GM15510 (cell line): ENCODE measurements around the gene RFC3.

Source experiments
- POLR2A ChIP-seq: IDR thresholded peaks from 3 replicates; pipeline ENCODE4 v1.6.1; 2011; ENCODE audit warnings: borderline replicate concordance; ENCODE audit not compliant: insufficient read length; ENCODE audit errors: extremely low read depth

The RFC3 gene

DNA sequence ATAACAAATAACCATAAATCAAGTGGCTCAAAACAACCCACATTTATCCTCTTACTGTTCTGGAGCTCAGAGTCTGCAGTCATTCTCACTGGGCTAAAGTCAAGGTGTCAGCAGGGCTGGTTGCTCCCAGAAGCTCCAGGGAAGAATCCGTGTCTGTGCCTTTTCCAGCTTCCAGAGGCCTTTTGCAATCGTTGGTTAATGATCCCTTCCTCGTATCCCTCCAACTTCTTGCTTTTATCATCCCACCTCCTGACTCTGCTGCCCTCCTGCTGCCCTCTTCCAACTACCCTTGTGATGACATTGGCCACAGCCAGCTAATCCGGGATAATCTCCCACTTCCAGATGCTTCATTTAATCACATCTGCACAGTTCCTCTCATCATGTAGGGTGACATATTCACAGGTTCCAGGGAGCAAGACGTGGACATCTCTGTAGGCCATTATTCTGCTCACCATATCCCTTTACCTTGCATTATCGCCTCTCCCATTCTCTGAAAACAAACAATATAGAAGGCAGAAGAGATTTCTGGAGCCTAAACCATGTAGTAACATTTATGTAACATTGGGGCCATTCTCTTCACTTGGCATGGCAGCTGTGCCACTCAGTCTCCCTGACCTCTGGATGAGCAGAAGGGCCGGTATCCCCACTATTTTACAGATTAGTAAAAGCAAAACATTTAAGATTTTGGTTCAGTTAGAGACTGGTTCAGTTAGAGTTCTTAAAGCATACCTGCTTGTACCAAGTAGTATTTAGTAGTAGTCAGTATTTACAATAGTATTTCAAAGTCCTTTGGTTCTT, 53.5 kb downstream of the RFC3 start:
- no peak for TF ChIP-seq POLR2A

DNA sequence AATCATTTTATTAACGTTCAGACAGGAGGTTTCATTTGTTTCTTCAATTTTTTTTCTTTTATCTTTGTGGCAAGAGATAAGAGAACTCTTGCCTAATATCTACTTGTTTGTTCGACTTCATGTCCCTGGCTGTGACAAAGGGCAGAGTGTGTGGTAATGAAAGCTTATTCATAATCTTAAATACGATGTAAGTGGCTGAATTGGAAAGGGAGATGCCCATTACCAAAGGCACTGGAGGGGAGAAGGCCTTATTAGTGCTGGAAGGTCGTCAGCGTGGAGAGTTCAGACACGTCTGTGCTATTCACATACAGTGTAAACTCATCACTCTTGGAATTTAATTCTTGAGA, 54.0 kb downstream of the RFC3 start:
- TF ChIP-seq POLR2A = no peak

DNA sequence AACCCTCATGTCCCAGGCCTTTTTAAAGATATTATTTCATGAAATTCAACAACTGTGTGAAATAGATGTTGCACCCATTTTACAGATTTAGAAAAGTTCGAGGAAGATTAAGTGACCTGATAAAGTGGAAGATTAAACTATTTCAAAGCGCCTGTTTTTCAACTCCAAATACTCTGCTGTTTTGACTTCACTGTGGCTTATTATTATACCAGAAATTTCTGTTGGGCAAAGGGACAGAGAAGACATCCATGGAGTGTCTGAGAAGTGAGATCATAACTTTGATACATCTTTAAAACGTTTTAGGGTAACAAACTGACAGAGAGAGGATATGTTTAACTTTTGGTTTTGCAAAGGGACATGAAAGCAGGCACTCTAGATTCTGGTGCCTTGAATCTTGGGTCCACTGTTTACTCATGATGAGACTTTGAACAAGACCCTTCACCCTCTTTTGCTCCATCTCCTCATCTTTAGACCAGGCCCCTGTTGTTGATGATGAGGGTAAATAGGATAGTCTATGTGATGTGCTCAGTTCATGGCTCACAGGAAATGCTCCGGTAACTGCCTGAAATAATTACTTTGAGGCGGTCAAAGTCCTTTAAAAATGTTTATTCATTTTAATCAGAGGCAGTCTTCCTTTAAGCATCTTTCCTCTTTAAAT, 55.4 kb downstream of the RFC3 start:
- TF ChIP-seq POLR2A = no peak

DNA sequence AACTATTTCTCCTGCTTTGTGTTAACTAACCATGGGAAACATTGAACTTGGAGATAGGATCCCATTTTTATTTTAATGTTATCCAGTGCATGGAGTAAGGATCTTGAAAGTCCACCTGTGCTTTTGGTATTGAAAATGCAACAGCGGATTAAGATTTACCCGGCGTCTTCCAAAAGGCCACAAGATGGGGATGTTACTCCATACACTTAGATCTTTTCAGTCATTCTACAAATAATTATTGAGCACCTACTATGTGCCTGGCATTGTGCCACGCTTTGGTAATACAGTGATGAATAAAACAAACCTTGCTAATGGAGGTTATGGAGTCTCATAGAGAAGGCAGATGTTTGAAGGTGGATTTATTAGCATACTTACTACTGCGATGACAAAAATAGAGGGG, 56.9 kb downstream of the RFC3 start:
- no peak for TF ChIP-seq POLR2A

DNA sequence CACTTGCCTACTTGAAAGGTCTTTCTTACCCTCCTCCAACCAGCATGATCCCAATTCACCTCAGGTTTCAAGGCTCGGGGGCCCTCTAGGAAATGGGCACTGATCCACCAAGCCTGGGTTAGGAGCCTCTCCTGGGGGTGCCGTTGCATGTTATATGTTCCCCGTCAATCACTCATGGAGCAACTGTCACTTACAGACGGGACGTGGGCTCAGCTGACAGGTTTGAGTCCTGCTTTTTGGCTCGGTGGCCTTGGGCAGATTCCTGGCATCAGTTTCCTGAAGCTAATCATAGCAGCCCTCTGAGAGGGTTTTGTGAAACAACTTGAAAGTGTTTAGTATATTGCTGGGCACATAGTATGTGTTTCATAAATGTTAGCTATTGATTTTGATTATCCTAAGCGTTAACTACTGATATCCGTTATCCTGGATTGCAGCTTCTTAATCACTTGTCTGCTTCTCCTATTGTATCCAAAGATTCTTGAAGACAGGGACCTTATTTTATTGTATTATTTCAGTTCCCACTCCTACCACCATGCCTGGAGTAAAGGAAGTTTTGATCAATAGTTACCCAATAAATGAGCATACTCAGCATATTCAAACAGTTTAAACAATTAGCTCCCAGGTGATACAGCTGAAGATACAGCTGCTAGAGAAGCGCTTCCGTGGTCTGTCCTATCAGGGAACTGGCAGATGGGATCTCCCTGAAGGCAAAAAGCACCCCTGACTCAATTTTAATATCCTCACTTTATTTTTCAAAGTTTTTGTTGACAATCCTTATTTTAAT, 57.9 kb downstream of the RFC3 start:
- TF ChIP-seq POLR2A = no peak

DNA sequence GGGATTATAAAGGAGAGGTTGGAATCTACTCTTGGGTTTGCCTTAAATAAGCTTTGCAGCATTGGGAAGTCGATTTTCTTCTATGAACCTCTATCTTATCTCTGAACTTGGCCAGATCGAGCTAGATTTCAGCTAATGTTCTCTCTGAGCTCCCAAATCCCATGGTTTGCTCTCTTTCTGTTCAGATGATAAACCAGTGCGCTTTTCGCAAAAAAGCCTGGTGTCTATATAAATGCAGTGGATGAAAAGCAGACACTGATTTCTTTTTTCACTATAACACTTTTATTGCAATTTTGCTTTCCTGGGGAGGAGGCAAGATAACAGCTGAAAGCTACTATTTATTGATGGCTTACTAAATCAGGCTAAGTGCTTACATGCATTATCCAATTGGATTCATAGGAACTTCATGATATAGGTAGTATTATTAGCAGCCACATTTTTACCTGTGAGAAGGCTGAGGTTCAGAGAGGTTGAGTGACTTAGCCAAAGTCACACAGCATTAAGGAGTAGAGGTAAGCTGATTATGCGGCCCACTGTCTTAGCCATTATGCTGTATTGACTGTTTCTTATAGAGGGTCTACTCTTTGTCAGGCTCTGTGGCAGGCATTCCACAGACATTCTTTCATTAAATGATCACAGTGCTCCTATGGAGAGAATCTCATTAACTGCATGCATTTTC, 58.9 kb downstream of the RFC3 start:
- TF ChIP-seq POLR2A = no peak

DNA sequence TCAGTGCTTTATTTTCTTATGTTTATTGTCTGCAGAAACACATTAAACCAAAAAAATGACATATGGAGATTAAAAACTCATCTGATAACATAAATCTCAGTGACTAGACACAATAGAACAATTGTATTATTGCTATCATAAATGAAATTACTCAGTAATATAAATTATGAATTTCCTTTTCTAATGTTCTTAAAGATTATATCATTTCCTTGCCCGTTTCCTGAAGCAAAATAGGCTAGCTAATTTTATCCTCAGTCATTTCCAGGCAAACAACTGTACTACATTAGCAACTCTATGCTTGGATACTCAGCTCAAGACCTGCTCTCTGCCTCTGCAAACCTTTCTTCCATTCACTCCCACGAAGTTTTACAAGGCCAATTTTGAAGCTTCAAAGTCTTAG, 61.2 kb downstream of the RFC3 start:
- no peak for TF ChIP-seq POLR2A

DNA sequence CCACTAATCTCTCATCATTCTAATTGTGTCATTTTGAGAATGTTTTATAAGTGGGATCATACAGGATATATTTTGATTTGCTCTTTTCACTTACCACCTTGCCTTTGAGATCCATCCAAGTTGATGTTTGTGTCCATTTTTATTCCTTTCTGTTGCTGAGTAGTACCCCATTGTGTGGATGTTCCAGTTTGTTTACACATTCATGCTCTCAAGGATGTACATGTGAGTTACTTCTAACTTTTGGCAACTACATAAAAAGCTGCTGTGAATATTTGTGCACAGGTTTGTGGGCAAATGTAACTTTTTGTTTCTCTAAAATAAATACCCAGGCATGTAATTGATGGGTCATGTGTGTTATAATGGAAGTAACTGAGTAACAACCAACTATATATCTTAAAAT, 64.9 kb downstream of the RFC3 start:
- no peak for TF ChIP-seq POLR2A

DNA sequence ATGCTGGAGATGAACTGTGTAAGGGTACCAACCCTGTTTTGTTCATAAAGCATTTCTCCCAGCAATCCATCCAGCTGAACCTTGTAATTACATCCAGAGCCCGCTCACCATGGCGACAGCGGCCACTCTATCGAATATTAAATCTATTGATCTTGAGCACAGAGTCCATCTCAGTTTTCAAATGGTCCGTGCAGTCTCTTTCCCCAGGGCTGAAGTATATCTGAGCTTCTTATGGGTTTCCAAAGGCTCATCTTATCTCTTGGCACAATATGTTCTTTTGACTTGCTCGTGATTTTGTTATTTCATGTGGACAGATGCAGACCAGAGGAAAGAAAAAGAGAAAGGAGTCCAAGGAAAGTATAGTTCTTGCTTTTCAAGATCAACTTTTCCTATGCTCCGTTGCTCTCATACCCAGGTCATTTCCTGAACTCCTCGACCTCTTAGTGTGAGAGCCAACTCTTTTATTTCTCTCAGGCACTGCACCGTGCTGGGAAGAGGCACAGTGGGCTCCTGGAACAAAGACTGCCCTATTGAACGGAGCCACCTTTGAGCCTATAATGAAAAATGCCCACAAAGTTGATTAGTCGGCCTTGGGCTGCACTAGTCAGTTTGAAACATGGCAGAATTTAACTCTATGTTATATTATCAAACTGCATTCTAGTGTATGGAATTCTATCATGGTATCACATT, 66.7 kb downstream of the RFC3 start:
- TF ChIP-seq POLR2A = no peak
